Endodermal cell (in vitro differentiated cells): ENCODE results near the gene CD82. TPM values are rescaled to one million over a fixed set of nuclear protein-coding genes. Genes with fewer than 3 reads are reported as not detected.
"Not testable (repeated sequence)": the region's sequence is repeated elsewhere in the genome, so short reads cannot be mapped to it uniquely, and the experiment has no call there.

ENCODE experiments used
- DNase-seq: peaks from one replicate; pipeline ENCODE4 v3.0.0-alpha.2; 2017
- H3K27ac ChIP-seq: 2 replicates; pipeline ENCODE4 v1.5.1; 2013; ENCODE audit warnings: mild to moderate bottlenecking, low read depth, low read length, moderate library complexity
- H3K27me3 ChIP-seq: 2 replicates; pipeline ENCODE4 v1.6.1; 2013; ENCODE audit warnings: mild to moderate bottlenecking, low read length, moderate library complexity; ENCODE audit not compliant: insufficient read depth, control insufficient read depth, poor library complexity, severe bottlenecking
- H3K36me3 ChIP-seq: 2 replicates; pipeline ENCODE4 v1.7.0; 2013; ENCODE audit warnings: mild to moderate bottlenecking, low read length, moderate library complexity; ENCODE audit not compliant: control insufficient read depth, insufficient read depth
- H3K4me1 ChIP-seq: one replicate; pipeline ENCODE4 v1.7.0; 2013; ENCODE audit warnings: low read length; ENCODE audit not compliant: control insufficient read depth, insufficient read depth
- H3K4me3 ChIP-seq: 2 replicates; pipeline ENCODE4 v1.5.1; 2013; ENCODE audit warnings: mild to moderate bottlenecking, low read length, moderate library complexity
- H3K9ac ChIP-seq: 2 replicates; pipeline ENCODE4 v1.6.1; 2013; ENCODE audit warnings: mild to moderate bottlenecking, low read length, moderate library complexity; ENCODE audit not compliant: poor library complexity, severe bottlenecking; ENCODE audit errors: extremely low read depth
- H3K9me3 ChIP-seq: 2 replicates; pipeline ENCODE4 v1.6.1; 2013; ENCODE audit warnings: mild to moderate bottlenecking, low read length, moderate library complexity; ENCODE audit not compliant: control insufficient read depth
- H3K27ac Mint-ChIP-seq: 2 replicates; pipeline ENCODE4 v1.8.0; 2020; ENCODE audit warnings: mixed read lengths
- H3K27me3 Mint-ChIP-seq: 2 replicates; pipeline ENCODE4 v1.8.0; 2021; ENCODE audit warnings: mild to moderate bottlenecking, mixed read lengths; ENCODE audit not compliant: insufficient read depth
- H3K36me3 Mint-ChIP-seq: 2 replicates; pipeline ENCODE4 v1.8.0; 2020; ENCODE audit warnings: low read depth, mixed read lengths
- H3K4me1 Mint-ChIP-seq: 2 replicates; pipeline ENCODE4 v1.8.0; 2020; ENCODE audit warnings: mixed read lengths
- H3K4me3 Mint-ChIP-seq: 2 replicates; pipeline ENCODE4 v1.8.0; 2020; ENCODE audit warnings: mild to moderate bottlenecking, moderate library complexity, mixed read lengths
- H3K9me3 Mint-ChIP-seq: 2 replicates; pipeline ENCODE4 v1.8.0; 2020; ENCODE audit warnings: mild to moderate bottlenecking, mixed read lengths
- CTCF ChIP-seq: fragments of 200-600 bp; sonication (generic); conservative IDR thresholded peaks from 2 replicates; pipeline ENCODE4 v1.5.0; 2021; ENCODE audit warnings: antibody characterized with exemption, mild to moderate bottlenecking
- WGBS, 2 experiments: methylation state at CpG; one replicate each; pipeline versions ENCODE4 v1.1.5 to v1.1.7; 2013; ENCODE audit warnings: missing lambda C conversion rate in 2 of 2, mixed read lengths in 1 of 2; ENCODE audit not compliant: insufficient coverage in 1 of 2, insufficient read length in 1 of 2; 5-methylcytosine and 5-hydroxymethylcytosine counted together
- total RNA-seq, 2 donors: library from RNA; stranded (reverse); fragmentation: NEBNext Ultra II Directional in 1 of 2; extraction: Animal tissue kit (Norgen Biotek cat#: 25700) in 1 of 2; gene quantifications; 2 replicates in 1 of 2; 3 replicates in 1 of 2; pipeline ENCODE4 v1.2.1, GENCODE V29; 2021

The CD82 gene
- total RNA-seq, 2 donors from 2014 or later: 1.7 to 3.0 TPM

- no peaks in the 10 kb centered on the region for H3K9me3 ChIP-seq
- H3K4me3 ChIP-seq: no peak overlapping the region
- peaks cover 4% of the 10 kb centered on the region for H3K4me1 ChIP-seq
- TF ChIP-seq CTCF: peak; percentile 92
- Mint-ChIP-seq H3K27ac (no peak overlapping the region), H3K36me3 (no peaks in the 10 kb centered on the region), H3K9me3 (no peaks in the 10 kb centered on the region), H3K4me1 (peaks cover 8% of the 10 kb centered on the region), H3K4me3 (no peak overlapping the region), H3K27me3 (peaks cover 6% of the 10 kb centered on the region)
- no peaks in the 10 kb centered on the region for H3K36me3 ChIP-seq
- H3K27me3 ChIP-seq: no peaks in the 10 kb centered on the region
- 48 to 84% methylated on average over 4 to 11 of the region's 11 CpGs for WGBS, 2 experiments
- DNase-seq: peak; percentile 88
- no peak overlapping the region for H3K27ac ChIP-seq
- no peak overlapping the region for H3K9ac ChIP-seq
Observed at GRCh38 chr11:44556735-44557409, 8.6 kb upstream of the CD82 start.

GRCh38 chr11:44557464-44557863 is 8.0 kb upstream of the CD82 start:
- no peaks in the 10 kb centered on the region for H3K9me3 ChIP-seq

GRCh38 chr11:44559207-44559939 is 6.1 kb upstream of the CD82 start:
- whole genome bisulfite sequencing, 2 experiments: 18 to 32% methylated on average over 3 to 9 of the region's 9 CpGs
- Histone ChIP-seq H3K9me3 (no peaks in the 10 kb centered on the region), H3K4me1 (peaks cover 4% of the 10 kb centered on the region), H3K4me3 (no peak overlapping the region), H3K36me3 (no peaks in the 10 kb centered on the region), H3K9ac (no peak overlapping the region), H3K27me3 (peaks cover 16% of the 10 kb centered on the region), H3K27ac (peak overlapping the region; percentile 62)
- Mint-ChIP-seq H3K27ac (no peak overlapping the region), H3K27me3 (peaks cover 22% of the 10 kb centered on the region), H3K9me3 (no peaks in the 10 kb centered on the region), H3K4me1 (peaks cover 9% of the 10 kb centered on the region), H3K4me3 (no peak overlapping the region), H3K36me3 (no peaks in the 10 kb centered on the region)
- peak; percentile 90 for DNase-seq
- TF ChIP-seq CTCF: no peak

More at GRCh38 chr11:44557464-44557863, 8.0 kb upstream of the CD82 start:
- no peak for DNase-seq
- Histone ChIP-seq H3K4me3 (no peak overlapping the region), H3K9ac (no peak overlapping the region), H3K27ac (no peak overlapping the region), H3K4me1 (peaks cover 4% of the 10 kb centered on the region), H3K27me3 (peaks cover 3% of the 10 kb centered on the region), H3K36me3 (no peaks in the 10 kb centered on the region)
- H3K4me1 Mint-ChIP-seq: peaks cover 8% of the 10 kb centered on the region
- H3K36me3 Mint-ChIP-seq: no peaks in the 10 kb centered on the region
- H3K27ac Mint-ChIP-seq: no peak overlapping the region
- 87 to 91% methylated on average over 5 of the region's 5 CpGs for WGBS, 2 experiments
- H3K9me3 Mint-ChIP-seq: no peaks in the 10 kb centered on the region
- H3K27me3 Mint-ChIP-seq: peaks cover 10% of the 10 kb centered on the region
- no peak for TF ChIP-seq CTCF
- H3K4me3 Mint-ChIP-seq: no peak overlapping the region

- H3K9ac ChIP-seq, H3K9me3 ChIP-seq, H3K4me3 Mint-ChIP-seq, H3K4me1 ChIP-seq, H3K4me3 ChIP-seq, DNase-seq, H3K9me3 Mint-ChIP-seq, H3K27ac Mint-ChIP-seq, H3K36me3 Mint-ChIP-seq, H3K36me3 ChIP-seq: not testable (repeated sequence)
- Histone ChIP-seq H3K27ac (peak overlapping the region; percentile 62), H3K27me3 (peaks cover 16% of the 10 kb centered on the region)
- Mint-ChIP-seq H3K4me1 (peaks cover 13% of the 10 kb centered on the region), H3K27me3 (peaks cover 24% of the 10 kb centered on the region)
- WGBS, 2 experiments: 85 to 89% methylated on average over 6 to 7 of the region's 7 CpGs
Observed at GRCh38 chr11:44559940-44560300, 5.5 kb upstream of the CD82 start.
